Stromal cell of bone marrow (primary cell): ENCODE results near the gene RTCA.
"Not testable (repeated sequence)": the region's sequence is repeated elsewhere in the genome, so short reads cannot be mapped to it uniquely, and the experiment has no call there.

Experiments
- DNase-seq: peaks from one replicate; pipeline ENCODE4 v3.0.0-alpha.2; 2012; ENCODE audit warnings: low read depth

The RTCA gene

DNA sequence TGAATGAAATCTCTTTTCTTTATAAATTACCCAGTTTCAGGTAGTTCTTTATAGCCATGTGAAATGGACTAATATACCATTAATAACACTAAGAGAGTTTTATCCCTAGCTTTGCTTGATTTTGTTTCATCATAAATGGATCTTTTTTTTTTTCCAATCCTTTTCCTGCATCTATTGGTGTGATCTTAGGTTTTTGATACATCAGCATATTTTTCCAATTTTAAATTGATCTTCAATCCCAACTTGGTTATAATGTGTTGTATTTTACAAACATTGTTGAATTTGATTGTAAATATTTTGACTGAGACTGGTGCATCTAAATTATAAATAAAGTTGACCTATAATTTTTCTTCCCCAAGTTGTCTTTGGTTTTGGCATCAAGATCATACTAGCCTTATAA lies 4.3 kb upstream of the RTCA start:
- no peak for DNase-seq

DNA sequence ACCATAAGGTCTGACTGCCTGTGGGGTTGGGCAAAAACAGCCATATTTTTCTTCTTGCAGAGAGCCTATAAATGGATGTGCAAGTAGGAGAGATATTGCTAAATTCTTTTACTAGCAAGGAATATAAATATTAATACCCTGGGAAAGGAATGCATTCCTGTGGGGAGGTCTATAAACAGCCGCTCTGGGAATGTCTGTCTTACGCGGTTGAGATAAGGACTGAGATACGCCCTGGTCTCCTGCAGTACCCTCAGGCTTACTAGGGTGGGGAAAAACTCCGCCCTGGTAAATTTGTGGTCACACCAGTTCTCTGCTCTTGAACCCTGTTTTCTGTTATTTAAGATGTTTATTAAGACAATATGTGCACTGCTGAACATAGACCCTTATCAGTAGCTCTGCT lies 1.9 kb upstream of the RTCA start:
- not testable (repeated sequence) for DNase-seq

GRCh38 chr1:100265562-100265930 lies 470 bp upstream of the RTCA start:
- no peak for DNase-seq

DNA sequence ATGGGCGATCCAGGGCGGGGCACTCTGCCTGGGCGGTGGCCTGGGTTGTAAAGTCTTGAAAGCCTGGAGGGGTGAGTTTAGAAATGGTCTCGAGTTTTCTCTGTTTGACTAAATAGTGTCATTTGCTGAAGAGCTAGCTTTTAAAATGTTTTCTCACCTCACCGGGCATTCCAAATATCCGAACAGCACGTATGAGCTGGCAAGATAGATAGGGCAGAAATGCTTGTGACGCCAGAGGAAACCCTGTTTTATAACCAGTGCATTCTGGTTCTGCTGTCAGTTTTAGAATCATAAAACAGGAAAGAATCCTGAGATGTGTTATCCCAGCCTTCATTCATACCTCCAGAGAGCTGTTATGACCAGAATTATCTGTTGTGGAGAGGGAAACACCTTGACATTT lies 725 bp downstream of the RTCA start:
- no peak for DNase-seq

- no peak for DNase-seq
Measured at GRCh38 chr1:100267284-100267683, 1.3 kb downstream of the RTCA start.

DNA sequence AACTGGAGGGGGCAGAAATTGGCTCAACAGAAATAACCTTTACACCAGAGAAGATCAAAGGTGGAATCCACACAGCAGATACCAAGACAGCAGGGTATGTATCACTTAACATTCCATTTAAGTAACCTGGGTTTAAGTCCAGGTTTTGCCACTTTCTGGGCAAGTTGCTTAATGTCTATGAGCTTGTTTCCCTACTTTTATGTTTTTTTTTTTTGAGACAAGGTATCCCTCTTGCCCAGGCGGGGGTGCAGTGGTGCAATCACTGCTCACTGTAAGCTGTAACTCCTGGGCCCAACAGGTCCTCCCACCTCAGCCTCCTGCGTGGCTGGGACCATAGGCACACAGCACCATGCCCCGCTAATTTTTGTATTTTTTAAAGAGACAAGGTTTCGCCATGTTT lies 2.2 kb downstream of the RTCA start:
- no peak for DNase-seq

- DNase-seq = no peak
Measured at GRCh38 chr1:100277866-100278265, 11.8 kb downstream of the RTCA start.

- no peak for DNase-seq
Measured at GRCh38 chr1:100279358-100279923, 13.4 kb downstream of the RTCA start.

GRCh38 chr1:100279954-100280682 lies 14.1 kb downstream of the RTCA start:
- no peak for DNase-seq

DNA sequence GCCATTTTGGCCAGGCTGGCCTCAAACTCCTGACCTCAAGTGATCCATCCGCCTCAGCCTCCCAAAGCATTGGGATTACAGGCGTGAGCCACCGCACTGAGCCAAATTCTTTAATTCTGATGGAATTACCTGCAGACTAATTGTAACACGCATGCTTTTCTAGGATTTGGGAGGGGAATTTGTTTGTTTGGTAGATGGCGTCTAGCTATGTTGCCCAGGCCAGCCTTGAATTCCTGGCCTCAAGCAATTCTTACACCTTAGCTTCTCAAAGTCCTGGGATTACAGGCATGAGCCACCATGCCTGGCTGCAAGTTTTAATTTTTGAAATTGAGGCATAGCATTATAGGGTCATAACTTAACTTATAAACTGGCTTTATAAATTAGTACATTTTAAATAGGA lies 18.6 kb downstream of the RTCA start:
- DNase-seq = no peak

DNA sequence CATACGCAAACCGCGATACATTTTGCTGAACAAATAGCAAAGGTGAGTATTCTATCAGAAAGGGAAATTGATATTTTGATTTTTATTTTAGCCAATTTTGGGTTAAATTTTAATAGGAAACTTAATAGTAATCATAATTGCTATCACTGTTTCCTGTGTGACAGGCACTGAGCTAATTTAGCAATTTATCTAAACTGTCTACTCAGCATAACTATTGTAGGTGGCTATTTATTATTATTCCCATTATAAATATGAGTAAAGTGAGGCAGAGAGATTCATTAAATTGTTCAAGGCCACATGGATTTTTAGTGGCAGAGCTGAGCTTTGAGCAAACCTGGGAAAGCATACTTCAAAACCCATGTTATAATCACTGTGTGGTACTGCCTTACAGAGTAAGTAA lies 21.1 kb downstream of the RTCA start:
- DNase-seq = no peak

GRCh38 chr1:100290291-100290690 lies 24.3 kb downstream of the RTCA start:
- DNase-seq = no peak

- DNase-seq = no peak
Measured at GRCh38 chr1:100292711-100293110, 26.7 kb downstream of the RTCA start.

DNA sequence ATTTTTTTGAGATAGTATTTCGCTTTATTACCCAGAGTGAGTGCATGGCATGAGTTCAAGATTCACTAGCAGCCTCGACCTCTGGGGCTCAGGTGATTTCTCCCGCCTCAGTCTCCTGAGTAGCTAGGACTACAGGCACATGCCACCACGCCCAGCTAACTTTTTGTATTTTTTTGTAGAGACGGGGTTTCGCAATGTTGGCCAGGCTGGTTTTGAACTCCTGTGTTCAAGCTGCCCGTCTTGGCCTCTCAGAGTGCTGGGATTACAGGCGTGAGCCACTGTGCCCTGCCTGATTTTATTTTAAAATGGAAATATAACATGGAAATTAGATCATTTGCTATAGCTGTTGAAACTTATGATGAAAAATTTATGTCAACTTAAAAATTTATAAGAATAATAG lies 30.1 kb downstream of the RTCA start:
- DNase-seq = no peak

GRCh38 chr1:100296997-100297396 lies 31.0 kb downstream of the RTCA start:
- DNase-seq = not testable (repeated sequence)

GRCh38 chr1:100298512-100298911 lies 32.5 kb downstream of the RTCA start:
- DNase-seq = no peak

GRCh38 chr1:100299521-100300222 lies 33.7 kb downstream of the RTCA start:
- DNase-seq = no peak

DNA sequence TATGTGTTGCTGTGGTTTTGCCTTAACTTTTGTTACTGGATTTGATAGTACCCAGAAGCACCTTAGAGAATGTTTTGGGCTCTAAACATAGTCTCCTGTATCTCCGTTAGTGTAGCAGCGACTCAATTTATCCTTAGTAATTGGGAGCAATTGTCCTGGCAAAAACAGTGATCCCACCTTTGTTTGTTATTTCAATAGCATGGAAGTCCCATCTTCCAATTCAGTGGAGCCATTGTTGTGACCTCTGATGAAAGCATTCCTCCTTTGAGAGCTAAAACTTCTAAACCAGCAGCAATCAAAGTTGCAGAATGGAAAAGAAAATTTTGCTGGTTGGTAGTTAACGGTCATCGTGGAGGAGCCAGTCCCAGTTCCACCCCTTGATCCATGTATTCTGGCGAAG lies 34.7 kb downstream of the RTCA start:
- DNase-seq = no peak

GRCh38 chr1:100302739-100303138 lies 36.7 kb downstream of the RTCA start:
- DNase-seq = no peak

- DNase-seq = no peak
Measured at GRCh38 chr1:100304227-100304626, 38.2 kb downstream of the RTCA start.

- DNase-seq = no peak
Measured at GRCh38 chr1:100304921-100305320, 38.9 kb downstream of the RTCA start.

GRCh38 chr1:100305954-100306353 lies 39.9 kb downstream of the RTCA start:
- no peak for DNase-seq

DNA sequence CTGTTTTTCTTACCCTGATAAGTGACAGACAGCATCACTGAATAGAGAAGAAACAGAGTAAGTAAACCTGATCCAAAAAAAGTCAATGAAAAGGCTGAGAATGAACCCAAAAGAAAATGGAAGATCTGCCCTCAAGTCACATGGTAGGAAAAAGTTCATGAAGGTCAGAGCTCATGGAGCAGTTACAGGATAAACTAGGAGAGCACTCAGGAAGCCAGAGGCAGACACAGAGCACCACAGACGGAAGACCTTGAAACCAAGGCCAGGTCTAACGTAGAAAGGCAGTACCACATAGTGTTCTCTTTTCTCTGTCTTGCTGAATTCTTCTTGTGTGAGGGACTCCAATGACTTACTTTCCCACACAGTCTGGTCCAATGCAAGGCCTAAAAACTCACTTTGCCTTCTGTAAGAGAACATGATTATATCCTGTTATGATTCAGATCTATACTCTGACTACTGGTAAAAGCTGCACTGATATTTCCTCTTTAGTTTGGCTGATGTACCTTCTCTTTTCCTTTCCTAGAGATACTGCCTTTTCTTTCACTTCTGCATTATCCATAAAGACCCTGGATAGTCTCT lies 40.8 kb downstream of the RTCA start:
- DNase-seq = no peak
